Ovary (tissue), 9 donors: ENCODE measurements around the gene TCEANC2. TPM values are rescaled to one million over a fixed set of nuclear protein-coding genes. Genes with fewer than 3 reads are reported as not detected.

Experiments
- DNase-seq, 5 donors: peaks; one replicate each; pipeline ENCODE4 v3.0.0-alpha.2; 2019 to 2020
- H3K27ac ChIP-seq, 2 donors: fragments of 200-600 bp; one replicate each; pipeline versions ENCODE4 v1.5.1 to v1.8.0; 2019 to 2022
- H3K27me3 ChIP-seq: fragments of 200-600 bp; one replicate; pipeline ENCODE4 v1.8.0; 2022
- H3K36me3 ChIP-seq: fragments of 200-600 bp; sonication (generic); one replicate; pipeline ENCODE4 v1.5.1; 2019
- H3K4me1 ChIP-seq: one replicate; pipeline ENCODE4 v1.8.1; 2013; ENCODE audit warnings: mild to moderate bottlenecking, moderate library complexity; ENCODE audit not compliant: insufficient read depth
- H3K4me3 ChIP-seq: fragments of 200-600 bp; sonication (generic); one replicate; pipeline ENCODE4 v1.5.1; 2017
- H3K9me3 ChIP-seq, 2 donors: fragments of 200-600 bp in 1 of 2; sonication (generic) in 1 of 2; one replicate each; pipeline versions ENCODE4 v1.5.1 to v1.8.1; 2013 to 2019; ENCODE audit warnings: mild to moderate bottlenecking in 1 of 2, moderate library complexity in 1 of 2
- EP300 ChIP-seq: sonication (generic); formaldehyde crosslinking; IDR thresholded peaks from one replicate; pipeline ENCODE4 v1.6.1; 2017; ENCODE audit warnings: antibody characterized with exemption
- POLR2A ChIP-seq: fragments of 450-650 bp; IDR thresholded peaks from one replicate; pipeline ENCODE4 v1.6.1; 2017; ENCODE audit warnings: antibody characterized with exemption, mild to moderate bottlenecking, moderate library complexity
- WGBS, 3 donors: extraction: QIAGEN DNeasy Blood & Tissue Kit in 1 of 3; methylation state at CpG; one replicate each; pipeline versions ENCODE4 v1.1.5 to v1.1.7; 2013 to 2017; 5-methylcytosine and 5-hydroxymethylcytosine counted together
- intact Hi-C, 4 donors: fragments of 100-400 bp; cut with DNase I; formaldehyde crosslinking; loops; one replicate each; pipeline versions ENCODE4 v1.11.0 to v1.15.1; 2022 to 2023
- polyA plus RNA-seq, 2 donors: library from polyadenylated mRNA; stranded (reverse); fragments of 200-250 nt in 1 of 2; fragments of 350-450 nt in 1 of 2; fragmentation: Illumina TruSeq in 1 of 2; extraction: RNeasy Lipid Tissue Mini Kit (QIAGEN cat#74804) in 1 of 2; gene quantifications; one replicate each; pipeline ENCODE4 v1.2.3, GENCODE V29; 2013 to 2014
- total RNA-seq, 7 donors: library from RNA; depleted of rRNA in 2 of 7; stranded (reverse); fragments of >200 nt in 2 of 7; fragmentation: NEBNext Ultra II Directional in 3 of 7; extraction: Animal tissue kit (Norgen Biotek cat#: 25700) in 3 of 7; gene quantifications; one replicate each; pipeline versions ENCODE4 v1.1.0 to v1.2.4, GENCODE V29; 2016 to 2023
- TF ChIP-seq, protein P1 (sequence below), 3 donors: fragments of 450-650 bp in 2 of 3; fragments of 200-600 bp in 1 of 3; IDR thresholded peaks; one replicate each; pipeline versions ENCODE4 v1.5.1 to v1.8.0; 2016 to 2022; ENCODE audit warnings: antibody characterized with exemption in 3 of 3, mild to moderate bottlenecking in 1 of 3
- donor health status: DM: no; HTN: no; CAD: no; lungs with moderate emphysema.
- donor health status: DM: no; HTN: no; CAD: no.
- donor health status: Bipolar disorder and iron deficiency.
- donor health status: DM: yes; HTN: yes; CAD: no.
- donor health status: DM: no; HTN: no; CAD: no.
- donor health status: DM: yes; HTN: yes; CAD: no.

Gene TCEANC2
- total and polyA plus RNA-seq, 9 donors = 1.8 to 5.2 (median 3.0) TPM

DNA sequence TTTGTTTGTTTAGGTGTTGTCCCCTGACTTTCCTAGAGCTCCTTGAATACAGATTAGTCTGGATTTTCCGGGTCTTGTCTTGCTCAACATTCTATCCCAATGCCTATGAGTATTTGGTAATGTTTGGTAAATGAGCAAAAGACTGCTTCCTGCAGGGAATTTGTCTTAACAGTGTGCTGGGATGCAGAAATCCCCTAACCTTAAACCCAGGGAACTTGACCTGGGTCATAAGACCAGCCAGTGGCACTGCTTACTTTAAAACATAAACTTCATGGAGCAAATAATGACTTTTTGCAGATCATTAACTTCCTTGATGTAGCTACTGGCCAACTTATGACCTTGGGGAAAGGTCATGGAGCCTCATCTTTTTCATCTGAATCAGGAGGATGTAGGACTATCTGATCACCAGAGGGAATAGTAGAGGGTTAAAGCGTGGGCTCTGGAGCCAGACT, 27.2 kb downstream of the TCEANC2 start:
- H3K4me1 ChIP-seq = no peaks in the 10 kb centered on the region
- H3K9me3 ChIP-seq = no peaks in the 10 kb centered on the region
- no peaks in the 10 kb centered on the region for H3K36me3 ChIP-seq
- intact Hi-C loops = no loop called here
- WGBS, 3 donors = 96 to 98% (median 96%) methylated on average over 2 of the region's 2 CpGs
- no peaks in the 10 kb centered on the region for H3K27me3 ChIP-seq
- TF ChIP-seq POLR2A (no peak), EP300 (no peak)
- TF ChIP-seq, protein P1, sequence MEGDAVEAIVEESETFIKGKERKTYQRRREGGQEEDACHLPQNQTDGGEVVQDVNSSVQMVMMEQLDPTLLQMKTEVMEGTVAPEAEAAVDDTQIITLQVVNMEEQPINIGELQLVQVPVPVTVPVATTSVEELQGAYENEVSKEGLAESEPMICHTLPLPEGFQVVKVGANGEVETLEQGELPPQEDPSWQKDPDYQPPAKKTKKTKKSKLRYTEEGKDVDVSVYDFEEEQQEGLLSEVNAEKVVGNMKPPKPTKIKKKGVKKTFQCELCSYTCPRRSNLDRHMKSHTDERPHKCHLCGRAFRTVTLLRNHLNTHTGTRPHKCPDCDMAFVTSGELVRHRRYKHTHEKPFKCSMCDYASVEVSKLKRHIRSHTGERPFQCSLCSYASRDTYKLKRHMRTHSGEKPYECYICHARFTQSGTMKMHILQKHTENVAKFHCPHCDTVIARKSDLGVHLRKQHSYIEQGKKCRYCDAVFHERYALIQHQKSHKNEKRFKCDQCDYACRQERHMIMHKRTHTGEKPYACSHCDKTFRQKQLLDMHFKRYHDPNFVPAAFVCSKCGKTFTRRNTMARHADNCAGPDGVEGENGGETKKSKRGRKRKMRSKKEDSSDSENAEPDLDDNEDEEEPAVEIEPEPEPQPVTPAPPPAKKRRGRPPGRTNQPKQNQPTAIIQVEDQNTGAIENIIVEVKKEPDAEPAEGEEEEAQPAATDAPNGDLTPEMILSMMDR (IDR thresholded peaks at IDR 0.05) = no peak
- H3K27ac ChIP-seq = no peak overlapping the region
- H3K4me3 ChIP-seq = no peak overlapping the region
- no peak for DNase-seq

DNA sequence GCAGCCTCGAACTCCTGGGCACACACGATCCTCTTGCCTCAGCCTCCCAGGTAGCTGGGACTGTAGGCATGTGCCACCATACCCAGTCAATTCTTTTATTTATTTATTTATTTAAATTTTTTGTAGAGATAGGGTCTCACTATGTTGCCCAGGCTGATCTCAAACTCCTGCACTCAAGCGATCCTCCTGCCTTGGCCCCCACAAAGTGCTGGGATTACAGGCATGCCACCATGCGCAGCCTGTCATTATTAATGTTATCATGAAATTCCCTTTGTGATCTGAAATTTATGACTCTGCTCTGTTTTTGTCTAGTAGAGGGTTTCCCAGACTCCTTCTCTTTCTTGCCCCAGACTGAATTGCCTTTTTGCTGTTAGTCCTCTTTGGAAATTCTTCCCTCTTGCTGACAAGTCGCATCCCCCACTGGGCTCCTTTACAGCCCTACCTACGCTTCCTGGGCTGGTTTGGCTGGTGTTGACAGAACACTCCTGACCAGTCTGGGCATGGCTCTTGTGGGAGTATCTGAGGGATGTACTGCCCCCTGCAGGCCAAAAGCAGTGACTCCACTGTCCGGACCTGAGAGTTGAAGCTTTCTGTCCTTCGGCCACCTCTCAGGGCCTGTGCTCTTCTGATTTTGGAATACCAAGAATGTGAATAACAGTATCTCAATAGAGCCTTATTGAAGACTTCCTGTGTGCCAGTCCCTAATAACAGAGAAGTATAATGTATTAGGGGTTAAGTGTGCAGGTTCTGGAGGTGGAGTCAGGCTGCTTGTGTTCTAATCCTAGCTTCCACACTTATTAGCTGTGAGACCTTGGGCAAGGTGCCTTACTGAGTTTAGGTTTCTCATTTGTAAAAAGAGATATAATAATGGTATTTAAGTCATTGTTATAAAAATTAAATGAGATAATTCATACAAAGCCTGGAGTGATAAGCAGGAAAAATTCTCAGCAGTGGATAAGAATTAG, 28.2 kb downstream of the TCEANC2 start:
- intact Hi-C loops = no loop called here
- 89 to 92% (median 91%) methylated on average over 8 of the region's 8 CpGs for WGBS, 3 donors
- TF ChIP-seq POLR2A = no peak
- TF ChIP-seq, protein P1 (IDR thresholded peaks at IDR 0.05) = no peak
- TF ChIP-seq EP300 = no peak

GRCh38 chr1:54084794-54085193, 31.4 kb downstream of the TCEANC2 start:
- Histone ChIP-seq H3K36me3 (no peaks in the 10 kb centered on the region), H3K27me3 (no peaks in the 10 kb centered on the region), H3K9me3 (no peaks in the 10 kb centered on the region), H3K27ac (no peak overlapping the region), H3K4me1 (no peaks in the 10 kb centered on the region), H3K4me3 (no peak overlapping the region)
- DNase-seq = no peak
- TF ChIP-seq POLR2A = no peak
- TF ChIP-seq, protein P1 (IDR thresholded peaks at IDR 0.05) = no peak
- TF ChIP-seq EP300 = no peak
- intact Hi-C loops = no loop called here
- 92 to 95% (median 94%) methylated on average over 2 of the region's 2 CpGs for WGBS, 3 donors

More for the DNA sequence above, 28.2 kb downstream of the TCEANC2 start:
- Histone ChIP-seq H3K36me3 (no peaks in the 10 kb centered on the region), H3K9me3 (no peaks in the 10 kb centered on the region), H3K27me3 (no peaks in the 10 kb centered on the region), H3K4me3 (no peak overlapping the region), H3K27ac (no peak overlapping the region), H3K4me1 (no peaks in the 10 kb centered on the region)
- peak in 3 of 5 donors; percentile 33 to 40 (median 34) for DNase-seq

DNA sequence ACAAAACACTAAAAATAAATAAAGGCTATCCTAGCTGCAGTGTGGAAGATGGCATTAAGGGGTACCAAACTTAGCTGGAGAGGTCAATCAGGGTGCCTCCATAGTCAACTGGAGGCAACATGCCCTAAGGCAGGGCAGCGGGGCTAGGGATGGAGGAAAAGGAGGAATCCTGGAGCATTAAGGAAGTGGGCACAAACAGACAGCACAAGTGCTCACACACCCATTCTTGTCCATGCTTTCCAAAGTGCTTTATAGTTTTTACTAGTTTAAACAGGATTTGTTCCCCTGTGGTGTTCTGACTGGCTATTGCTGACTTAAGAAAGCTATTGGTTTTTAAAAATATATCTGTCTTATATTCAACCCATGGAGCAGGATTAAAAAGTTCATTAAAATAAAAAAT, 33.3 kb downstream of the TCEANC2 start:
- Histone ChIP-seq H3K9me3 (no peaks in the 10 kb centered on the region), H3K27me3 (no peaks in the 10 kb centered on the region), H3K4me1 (no peaks in the 10 kb centered on the region), H3K36me3 (no peaks in the 10 kb centered on the region), H3K27ac (no peak overlapping the region), H3K4me3 (no peak overlapping the region)
- 91 to 97% (median 94%) methylated on average over 1 of the region's 1 CpG for WGBS, 3 donors
- no peak for DNase-seq
- TF ChIP-seq POLR2A (no peak), EP300 (no peak)
- TF ChIP-seq, protein P1 (IDR thresholded peaks at IDR 0.05) = no peak
- intact Hi-C loops = no loop called here
